Fibroblast of lung (primary cell): Measurements from ENCODE around the gene HOXC10.

Source experiments
- EZH2 ChIP-seq: IDR thresholded peaks from 2 replicates; pipeline ENCODE4 v1.5.1; 2012; ENCODE audit warnings: low read length, control low read depth, mild to moderate bottlenecking; ENCODE audit errors: missing control alignments
- TF ChIP-seq, protein P1 (sequence below), 2 donors: IDR thresholded peaks in 1 of 2; conservative IDR thresholded peaks in 1 of 2; 1 replicate in 1 of 2; 2 replicates in 1 of 2; pipeline ENCODE4 v1.5.1; 2011 to 2012; ENCODE audit warnings: low read length in 2 of 2, control low read depth in 1 of 2, inconsistent platforms in 1 of 2, low read depth in 1 of 2, mild to moderate bottlenecking in 1 of 2

- TF ChIP-seq, protein P1, sequence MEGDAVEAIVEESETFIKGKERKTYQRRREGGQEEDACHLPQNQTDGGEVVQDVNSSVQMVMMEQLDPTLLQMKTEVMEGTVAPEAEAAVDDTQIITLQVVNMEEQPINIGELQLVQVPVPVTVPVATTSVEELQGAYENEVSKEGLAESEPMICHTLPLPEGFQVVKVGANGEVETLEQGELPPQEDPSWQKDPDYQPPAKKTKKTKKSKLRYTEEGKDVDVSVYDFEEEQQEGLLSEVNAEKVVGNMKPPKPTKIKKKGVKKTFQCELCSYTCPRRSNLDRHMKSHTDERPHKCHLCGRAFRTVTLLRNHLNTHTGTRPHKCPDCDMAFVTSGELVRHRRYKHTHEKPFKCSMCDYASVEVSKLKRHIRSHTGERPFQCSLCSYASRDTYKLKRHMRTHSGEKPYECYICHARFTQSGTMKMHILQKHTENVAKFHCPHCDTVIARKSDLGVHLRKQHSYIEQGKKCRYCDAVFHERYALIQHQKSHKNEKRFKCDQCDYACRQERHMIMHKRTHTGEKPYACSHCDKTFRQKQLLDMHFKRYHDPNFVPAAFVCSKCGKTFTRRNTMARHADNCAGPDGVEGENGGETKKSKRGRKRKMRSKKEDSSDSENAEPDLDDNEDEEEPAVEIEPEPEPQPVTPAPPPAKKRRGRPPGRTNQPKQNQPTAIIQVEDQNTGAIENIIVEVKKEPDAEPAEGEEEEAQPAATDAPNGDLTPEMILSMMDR (conservative IDR thresholded peaks at IDR 0.05 in 1 of 2, IDR thresholded peaks at IDR 0.05 in 1 of 2; ENCODE audit: low read depth in 1 of 2, low read length in 2 of 2), result no peak
- peak; percentile 79 for TF ChIP-seq EZH2
Measured at GRCh38 chr12:53994009-53994263, 9.0 kb downstream of the HOXC10 start.
